ENCODE measurements around the gene PER3.

PER3 gene

DNA sequence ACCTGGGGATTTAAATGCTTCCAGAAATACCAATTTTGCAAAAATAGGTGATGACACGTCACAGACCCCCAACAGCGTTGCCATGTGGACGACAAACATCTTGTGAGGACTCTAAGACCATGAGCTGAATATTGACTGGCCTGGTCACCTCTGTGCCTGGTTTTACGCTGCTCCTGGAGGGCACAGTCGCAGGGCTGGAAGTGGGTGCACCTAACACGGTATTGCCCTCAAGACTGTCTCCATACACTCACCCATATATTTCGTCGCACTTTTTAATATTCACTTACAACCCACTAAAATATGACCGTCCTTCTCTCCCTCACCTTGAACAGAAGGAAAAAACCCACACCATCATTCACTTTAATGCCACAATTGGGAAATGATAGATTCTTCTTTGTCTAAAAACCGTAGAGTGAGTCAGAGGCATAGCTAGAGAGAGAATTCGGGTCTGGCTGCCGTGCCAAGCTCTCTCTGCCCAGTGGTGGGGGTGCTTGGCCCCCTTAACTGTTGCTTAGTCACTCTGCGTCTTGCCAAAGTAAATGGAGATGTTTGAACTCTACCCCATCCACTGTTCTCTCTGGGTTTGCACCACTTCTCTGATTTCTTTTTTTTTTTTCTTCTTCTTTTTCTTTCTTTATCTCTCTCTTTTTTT lies 109.6 kb downstream of the PER3 start:
- no peak overlapping the region for H3K4me3 Mint-ChIP-seq
- H3K27me3 Mint-ChIP-seq, result peaks cover 3% of the 10 kb centered on the region
- H3K27ac Mint-ChIP-seq (ENCODE audit: low read depth), result no peak overlapping the region
- peaks cover 1% of the 10 kb centered on the region for H3K4me1 Mint-ChIP-seq
- DNase-seq (ENCODE audit: low spot score in 2 of 2) (no peak), ATAC-seq (replicated peaks; ENCODE audit: extremely low read depth, poor library complexity, severe bottlenecking) (no peak)
- H3K36me3 Mint-ChIP-seq (ENCODE audit: insufficient read depth), result no peaks in the 10 kb centered on the region
- H3K9me3 Mint-ChIP-seq, result no peaks in the 10 kb centered on the region
